ENCODE results near the gene HES4.

HES4 gene, protein sequence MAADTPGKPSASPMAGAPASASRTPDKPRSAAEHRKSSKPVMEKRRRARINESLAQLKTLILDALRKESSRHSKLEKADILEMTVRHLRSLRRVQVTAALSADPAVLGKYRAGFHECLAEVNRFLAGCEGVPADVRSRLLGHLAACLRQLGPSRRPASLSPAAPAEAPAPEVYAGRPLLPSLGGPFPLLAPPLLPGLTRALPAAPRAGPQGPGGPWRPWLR

DNA sequence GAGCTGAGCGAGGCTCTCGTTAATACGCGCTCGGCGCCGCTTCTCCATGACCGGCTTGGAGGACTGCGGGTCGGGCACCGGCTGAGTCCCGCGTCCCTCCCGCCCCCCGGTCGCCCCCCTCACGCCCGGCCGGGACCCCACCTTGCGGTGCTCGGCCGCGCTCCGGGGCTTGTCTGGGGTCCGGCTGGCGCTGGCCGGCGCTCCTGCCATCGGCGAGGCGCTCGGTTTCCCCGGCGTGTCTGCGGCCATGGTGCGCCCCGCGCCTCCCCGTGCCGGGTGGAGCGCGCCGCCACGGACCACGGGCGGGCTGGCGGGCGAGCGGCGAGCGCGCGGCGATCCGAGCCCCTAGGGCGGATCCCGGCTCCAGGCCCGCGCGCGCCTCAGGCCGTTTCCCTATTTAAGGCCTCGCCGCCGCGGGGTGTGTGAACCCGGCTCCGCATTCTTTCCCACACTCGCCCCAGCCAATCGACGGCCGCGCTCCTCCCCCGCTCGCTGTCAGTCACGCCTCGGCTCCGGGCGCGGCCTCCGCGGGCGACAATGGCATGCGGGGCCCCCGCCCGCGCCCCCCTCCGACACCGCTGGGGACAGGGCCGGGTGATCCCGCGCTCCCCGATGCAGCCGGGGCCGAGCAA is at the start of gene HES4:
TSS of gene HES4 (minus strand) at position 373 of the 632 bp plus-strand sequence. CDS start at position 249, 124 bp downstream.
- H3K27ac Mint-ChIP-seq = peak within 1 kb of the TSS; percentile 73
- DNase-seq (ENCODE audit: low spot score) = peak; percentile 70
- peaks cover 39% of the 10 kb centered on the region for H3K27me3 Mint-ChIP-seq (ENCODE audit: low read depth)
- H3K36me3 Mint-ChIP-seq (ENCODE audit: low read depth) = no peaks in the 10 kb centered on the region
- H3K9me3 Mint-ChIP-seq = no peaks in the 10 kb centered on the region
- H3K4me1 Mint-ChIP-seq (ENCODE audit: low read depth) = peaks cover 8% of the 10 kb centered on the region
- H3K4me3 Mint-ChIP-seq = peak within 1 kb of the TSS; percentile 68

DNA sequence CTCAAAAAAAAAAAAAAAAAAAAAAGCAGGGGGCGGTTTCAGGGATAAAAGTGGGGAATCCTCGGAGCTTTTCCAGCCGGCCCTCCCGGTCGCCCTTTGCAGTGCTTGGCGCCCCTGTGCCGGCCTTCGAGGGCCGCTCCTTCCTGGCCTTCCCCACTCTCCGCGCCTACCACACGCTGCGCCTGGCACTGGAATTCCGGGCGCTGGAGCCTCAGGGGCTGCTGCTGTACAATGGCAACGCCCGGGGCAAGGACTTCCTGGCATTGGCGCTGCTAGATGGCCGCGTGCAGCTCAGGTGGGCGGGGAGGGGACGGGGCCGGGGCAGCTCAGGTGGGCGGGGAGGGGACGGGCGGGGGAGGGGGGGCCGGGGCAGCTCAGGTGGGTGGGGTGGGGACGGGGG is 48.9 kb upstream of the HES4 start:
- no peak for DNase-seq (ENCODE audit: low spot score)
- no peak overlapping the region for H3K27ac Mint-ChIP-seq
- no peaks in the 10 kb centered on the region for H3K9me3 Mint-ChIP-seq
- H3K4me1 Mint-ChIP-seq (ENCODE audit: low read depth) = no peaks in the 10 kb centered on the region
- H3K27me3 Mint-ChIP-seq (ENCODE audit: low read depth) = no peaks in the 10 kb centered on the region
- no peaks in the 10 kb centered on the region for H3K36me3 Mint-ChIP-seq (ENCODE audit: low read depth)
- H3K4me3 Mint-ChIP-seq = no peak overlapping the region

DNA sequence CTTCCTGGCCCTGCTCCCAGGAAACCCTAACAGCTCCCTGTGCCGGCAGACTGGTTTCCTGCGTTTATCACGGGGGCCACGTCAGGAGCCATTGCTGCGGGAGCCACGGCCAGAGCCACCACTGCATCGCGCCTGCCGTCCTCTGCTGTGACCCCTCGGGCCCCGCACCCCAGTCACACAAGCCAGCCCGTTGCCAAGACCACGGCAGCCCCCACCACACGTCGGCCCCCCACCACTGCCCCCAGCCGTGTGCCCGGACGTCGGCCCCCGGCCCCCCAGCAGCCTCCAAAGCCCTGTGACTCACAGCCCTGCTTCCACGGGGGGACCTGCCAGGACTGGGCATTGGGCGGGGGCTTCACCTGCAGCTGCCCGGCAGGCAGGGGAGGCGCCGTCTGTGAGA is 48.1 kb upstream of the HES4 start:
- no peaks in the 10 kb centered on the region for H3K27me3 Mint-ChIP-seq (ENCODE audit: low read depth)
- no peak overlapping the region for H3K27ac Mint-ChIP-seq
- no peaks in the 10 kb centered on the region for H3K4me1 Mint-ChIP-seq (ENCODE audit: low read depth)
- H3K36me3 Mint-ChIP-seq (ENCODE audit: low read depth) = no peaks in the 10 kb centered on the region
- DNase-seq (ENCODE audit: low spot score) = no peak
- no peak overlapping the region for H3K4me3 Mint-ChIP-seq
- no peaks in the 10 kb centered on the region for H3K9me3 Mint-ChIP-seq

DNA sequence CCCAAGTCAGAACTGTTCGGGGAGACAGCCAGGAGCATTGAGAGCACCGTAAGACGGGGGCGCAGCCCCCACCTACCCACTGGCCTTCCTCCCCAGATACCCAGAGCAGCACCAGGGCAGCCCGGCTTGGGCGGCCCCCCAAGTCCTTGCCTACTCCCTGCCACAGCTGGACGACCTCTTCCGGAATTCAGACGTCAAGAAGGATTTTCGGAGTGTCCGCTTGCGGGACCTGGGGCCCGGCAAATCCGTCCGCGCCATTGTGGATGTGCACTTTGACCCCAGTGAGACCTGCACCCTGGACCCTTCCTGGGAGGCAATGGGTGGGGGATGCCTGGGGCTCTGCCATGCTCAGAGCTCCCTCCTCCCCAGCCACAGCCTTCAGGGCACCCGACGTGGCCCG is 47.5 kb upstream of the HES4 start:
- no peaks in the 10 kb centered on the region for H3K36me3 Mint-ChIP-seq (ENCODE audit: low read depth)
- no peaks in the 10 kb centered on the region for H3K9me3 Mint-ChIP-seq
- no peak overlapping the region for H3K27ac Mint-ChIP-seq
- no peaks in the 10 kb centered on the region for H3K4me1 Mint-ChIP-seq (ENCODE audit: low read depth)
- H3K27me3 Mint-ChIP-seq (ENCODE audit: low read depth) = no peaks in the 10 kb centered on the region
- no peak for DNase-seq (ENCODE audit: low spot score)
- no peak overlapping the region for H3K4me3 Mint-ChIP-seq

DNA sequence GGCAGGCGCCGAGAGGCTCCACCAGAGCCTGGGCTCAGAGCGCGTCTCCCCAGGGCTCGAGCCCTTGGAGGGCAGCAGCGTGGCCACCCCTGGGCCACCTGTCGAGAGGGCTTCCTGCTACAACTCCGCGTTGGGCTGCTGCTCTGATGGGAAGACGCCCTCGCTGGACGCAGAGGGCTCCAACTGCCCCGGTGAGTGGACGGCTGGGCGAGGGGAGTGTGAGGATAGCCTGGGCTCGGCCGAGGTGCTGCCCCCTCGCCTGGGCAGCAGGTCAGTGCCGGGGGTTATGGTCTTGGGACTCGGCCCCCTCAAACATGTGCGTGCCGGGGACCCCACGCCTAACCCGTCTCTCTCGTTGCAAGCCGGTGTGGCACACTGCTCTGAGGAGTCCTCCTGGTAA is 46.9 kb upstream of the HES4 start:
- Mint-ChIP-seq H3K27me3 (ENCODE audit: low read depth) (no peaks in the 10 kb centered on the region), H3K9me3 (no peaks in the 10 kb centered on the region), H3K4me3 (no peak overlapping the region), H3K27ac (no peak overlapping the region), H3K36me3 (ENCODE audit: low read depth) (no peaks in the 10 kb centered on the region), H3K4me1 (ENCODE audit: low read depth) (no peaks in the 10 kb centered on the region)
- DNase-seq (ENCODE audit: low spot score) = no peak

DNA sequence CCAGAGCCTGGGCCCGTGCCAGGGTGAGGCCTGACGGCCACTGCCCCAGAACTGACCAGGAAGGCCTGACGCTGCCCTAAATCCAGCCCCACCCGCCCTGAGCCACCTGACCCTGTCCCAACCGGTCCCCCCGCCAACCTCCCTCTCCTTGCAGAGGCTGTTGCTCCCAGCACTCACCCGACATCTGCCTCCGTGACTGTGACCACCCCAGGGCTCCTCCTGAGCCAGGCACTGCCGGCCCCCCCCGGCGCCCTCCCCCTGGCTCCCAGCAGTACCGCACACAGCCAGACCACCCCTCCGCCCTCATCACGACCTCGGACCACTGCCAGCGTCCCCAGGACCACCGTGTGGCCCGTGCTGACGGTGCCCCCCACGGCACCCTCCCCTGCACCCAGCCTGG is 46.3 kb upstream of the HES4 start:
- Mint-ChIP-seq H3K4me3 (no peak overlapping the region), H3K36me3 (ENCODE audit: low read depth) (no peaks in the 10 kb centered on the region), H3K9me3 (no peaks in the 10 kb centered on the region), H3K4me1 (ENCODE audit: low read depth) (no peaks in the 10 kb centered on the region), H3K27ac (no peak overlapping the region), H3K27me3 (ENCODE audit: low read depth) (no peaks in the 10 kb centered on the region)
- no peak for DNase-seq (ENCODE audit: low spot score)

DNA sequence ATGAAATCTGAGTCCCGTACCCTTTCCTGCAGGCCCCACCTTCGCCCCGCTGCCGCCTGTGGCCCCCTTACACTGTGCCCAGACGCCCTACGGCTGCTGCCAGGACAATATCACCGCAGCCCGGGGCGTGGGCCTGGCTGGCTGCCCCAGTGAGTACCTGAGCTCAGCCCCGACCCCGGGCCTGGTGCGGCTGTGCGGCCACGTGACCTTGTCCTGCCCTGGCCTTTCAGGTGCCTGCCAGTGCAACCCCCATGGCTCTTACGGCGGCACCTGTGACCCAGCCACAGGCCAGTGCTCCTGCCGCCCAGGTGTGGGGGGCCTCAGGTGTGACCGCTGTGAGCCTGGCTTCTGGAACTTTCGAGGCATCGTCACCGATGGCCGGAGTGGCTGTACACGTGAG is 45.2 kb upstream of the HES4 start:
- Mint-ChIP-seq H3K27ac (no peak overlapping the region), H3K4me3 (no peak overlapping the region), H3K9me3 (no peaks in the 10 kb centered on the region), H3K36me3 (ENCODE audit: low read depth) (no peaks in the 10 kb centered on the region), H3K27me3 (ENCODE audit: low read depth) (no peaks in the 10 kb centered on the region), H3K4me1 (ENCODE audit: low read depth) (no peaks in the 10 kb centered on the region)
- DNase-seq (ENCODE audit: low spot score) = no peak

DNA sequence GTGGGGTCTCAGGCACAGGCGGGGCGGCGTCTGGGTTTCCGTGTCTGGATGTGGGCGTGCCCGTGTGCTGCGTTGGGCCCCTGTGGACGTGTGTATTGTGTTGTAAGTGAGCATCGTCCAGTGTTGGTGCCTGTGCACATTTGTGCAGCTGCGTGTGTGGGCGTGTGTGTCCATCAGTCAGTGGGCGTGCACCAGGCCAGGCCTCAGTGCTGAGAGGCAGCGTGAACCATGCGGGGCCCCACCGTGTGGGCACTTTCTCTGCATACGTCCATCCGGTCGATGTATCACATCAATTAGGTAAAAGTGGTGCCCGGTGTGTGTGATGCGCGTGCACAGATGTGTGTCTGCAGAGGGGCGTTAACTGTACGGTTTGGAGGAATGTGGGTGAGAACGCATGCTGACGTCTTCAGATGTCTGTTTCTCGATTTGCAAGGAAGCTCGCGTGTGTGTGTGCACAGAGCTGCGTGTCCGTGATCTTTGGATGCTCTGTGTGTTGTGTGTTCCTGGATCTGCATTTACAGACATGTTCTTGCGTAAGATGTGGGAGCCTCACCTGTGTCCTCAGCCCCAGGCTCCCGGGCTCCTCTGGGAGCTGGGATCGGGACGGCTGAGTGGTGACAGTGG is 44.7 kb upstream of the HES4 start:
- Mint-ChIP-seq H3K27ac (no peak overlapping the region), H3K36me3 (ENCODE audit: low read depth) (no peaks in the 10 kb centered on the region), H3K27me3 (ENCODE audit: low read depth) (peaks cover 2% of the 10 kb centered on the region), H3K4me3 (no peak overlapping the region), H3K9me3 (no peaks in the 10 kb centered on the region), H3K4me1 (ENCODE audit: low read depth) (peaks cover 3% of the 10 kb centered on the region)
- DNase-seq (ENCODE audit: low spot score) = no peak

DNA sequence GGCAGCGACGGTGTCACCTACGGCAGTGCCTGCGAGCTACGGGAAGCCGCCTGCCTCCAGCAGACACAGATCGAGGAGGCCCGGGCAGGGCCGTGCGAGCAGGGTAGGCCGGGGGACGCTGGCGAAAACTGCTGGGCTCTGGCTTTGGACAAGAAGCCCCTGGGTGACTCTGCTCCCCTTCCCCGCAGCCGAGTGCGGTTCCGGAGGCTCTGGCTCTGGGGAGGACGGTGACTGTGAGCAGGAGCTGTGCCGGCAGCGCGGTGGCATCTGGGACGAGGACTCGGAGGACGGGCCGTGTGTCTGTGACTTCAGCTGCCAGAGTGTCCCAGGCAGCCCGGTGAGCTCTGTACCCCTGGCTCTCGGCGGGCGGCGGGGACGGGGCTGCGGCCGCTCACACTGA is 44.0 kb upstream of the HES4 start:
- Mint-ChIP-seq H3K4me3 (no peak overlapping the region), H3K4me1 (ENCODE audit: low read depth) (peaks cover 8% of the 10 kb centered on the region), H3K27ac (no peak overlapping the region), H3K36me3 (ENCODE audit: low read depth) (no peaks in the 10 kb centered on the region), H3K9me3 (no peaks in the 10 kb centered on the region), H3K27me3 (ENCODE audit: low read depth) (peaks cover 9% of the 10 kb centered on the region)
- no peak for DNase-seq (ENCODE audit: low spot score)

DNA sequence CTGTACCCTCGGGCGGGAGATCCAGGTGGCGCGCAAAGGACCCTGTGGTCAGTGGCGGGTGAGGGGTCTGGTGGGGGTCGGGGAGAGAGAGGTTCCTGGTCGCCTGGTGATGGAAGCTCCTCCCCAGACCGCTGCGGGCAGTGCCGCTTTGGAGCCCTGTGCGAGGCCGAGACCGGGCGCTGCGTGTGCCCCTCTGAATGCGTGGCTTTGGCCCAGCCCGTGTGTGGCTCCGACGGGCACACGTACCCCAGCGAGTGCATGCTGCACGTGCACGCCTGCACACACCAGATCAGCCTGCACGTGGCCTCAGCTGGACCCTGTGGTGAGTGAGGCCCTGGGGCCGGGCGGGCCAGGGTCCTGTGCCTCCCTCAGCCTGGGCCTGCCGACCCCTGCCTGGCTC is 43.5 kb upstream of the HES4 start:
- H3K4me3 Mint-ChIP-seq = no peak overlapping the region
- H3K9me3 Mint-ChIP-seq = no peaks in the 10 kb centered on the region
- H3K27ac Mint-ChIP-seq = no peak overlapping the region
- DNase-seq (ENCODE audit: low spot score) = no peak
- H3K27me3 Mint-ChIP-seq (ENCODE audit: low read depth) = peaks cover 14% of the 10 kb centered on the region
- no peaks in the 10 kb centered on the region for H3K36me3 Mint-ChIP-seq (ENCODE audit: low read depth)
- peaks cover 13% of the 10 kb centered on the region for H3K4me1 Mint-ChIP-seq (ENCODE audit: low read depth)

DNA sequence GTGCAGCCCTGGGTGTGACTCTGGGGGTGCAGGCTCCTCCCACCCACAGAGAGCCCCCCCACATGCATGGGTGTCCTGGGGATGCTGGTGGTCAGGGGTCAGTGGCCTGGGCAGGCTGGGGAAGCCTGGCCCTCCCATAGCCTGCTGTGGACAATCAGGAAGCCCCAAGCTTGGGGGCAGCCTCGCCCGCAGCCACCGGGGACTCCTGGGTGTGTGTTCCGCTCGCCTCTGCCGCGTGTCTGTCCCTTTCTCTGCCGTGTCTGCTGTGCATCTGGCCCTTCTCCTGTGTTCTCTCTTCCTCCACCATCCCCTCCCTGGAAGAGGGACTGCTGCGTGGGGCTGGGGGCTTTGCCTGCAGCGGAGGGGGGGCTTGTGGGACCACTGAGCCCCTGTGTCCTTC is 42.9 kb upstream of the HES4 start:
- Mint-ChIP-seq H3K27me3 (ENCODE audit: low read depth) (peaks cover 16% of the 10 kb centered on the region), H3K4me1 (ENCODE audit: low read depth) (peaks cover 14% of the 10 kb centered on the region), H3K4me3 (no peak overlapping the region), H3K36me3 (ENCODE audit: low read depth) (no peaks in the 10 kb centered on the region), H3K27ac (no peak overlapping the region), H3K9me3 (no peaks in the 10 kb centered on the region)
- DNase-seq (ENCODE audit: low spot score) = no peak

DNA sequence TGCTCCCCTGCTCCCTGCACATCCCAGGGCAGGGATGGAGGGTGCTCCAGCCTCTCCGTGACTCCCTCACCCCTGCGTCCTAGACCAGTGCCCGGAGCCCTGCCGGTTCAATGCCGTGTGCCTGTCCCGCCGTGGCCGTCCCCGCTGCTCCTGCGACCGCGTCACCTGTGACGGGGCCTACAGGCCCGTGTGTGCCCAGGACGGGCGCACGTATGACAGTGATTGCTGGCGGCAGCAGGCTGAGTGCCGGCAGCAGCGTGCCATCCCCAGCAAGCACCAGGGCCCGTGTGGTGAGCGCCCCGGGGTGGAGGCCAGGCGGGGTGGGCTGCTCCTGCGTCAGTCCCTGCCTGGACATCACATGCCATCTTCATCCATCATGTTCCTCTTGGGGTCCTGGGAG is 42.0 kb upstream of the HES4 start:
- H3K27ac Mint-ChIP-seq = no peak overlapping the region
- no peak overlapping the region for H3K4me3 Mint-ChIP-seq

DNA sequence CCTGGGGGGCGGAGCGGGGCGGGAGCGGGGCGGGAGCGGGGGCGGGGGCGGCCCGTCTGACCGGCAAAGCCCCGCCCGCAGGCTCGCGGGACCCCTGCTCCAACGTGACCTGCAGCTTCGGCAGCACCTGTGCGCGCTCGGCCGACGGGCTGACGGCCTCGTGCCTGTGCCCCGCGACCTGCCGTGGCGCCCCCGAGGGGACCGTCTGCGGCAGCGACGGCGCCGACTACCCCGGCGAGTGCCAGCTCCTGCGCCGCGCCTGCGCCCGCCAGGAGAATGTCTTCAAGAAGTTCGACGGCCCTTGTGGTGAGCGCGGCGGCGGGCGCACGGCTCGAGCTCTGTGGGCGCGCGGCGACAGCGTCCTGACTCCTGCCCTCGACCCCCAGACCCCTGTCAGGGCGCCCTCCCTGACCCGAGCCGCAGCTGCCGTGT is 41.2 kb upstream of the HES4 start:
- no peaks in the 10 kb centered on the region for H3K36me3 Mint-ChIP-seq (ENCODE audit: low read depth)
- H3K27me3 Mint-ChIP-seq (ENCODE audit: low read depth) = peaks cover 20% of the 10 kb centered on the region
- H3K27ac Mint-ChIP-seq = no peak overlapping the region
- DNase-seq (ENCODE audit: low spot score) = no peak
- peaks cover 14% of the 10 kb centered on the region for H3K4me1 Mint-ChIP-seq (ENCODE audit: low read depth)
- H3K4me3 Mint-ChIP-seq = no peak overlapping the region
- H3K9me3 Mint-ChIP-seq = no peaks in the 10 kb centered on the region

More for the DNA sequence above, 42.0 kb upstream of the HES4 start:
- Mint-ChIP-seq H3K36me3 (ENCODE audit: low read depth) (no peaks in the 10 kb centered on the region), H3K4me1 (ENCODE audit: low read depth) (peaks cover 14% of the 10 kb centered on the region), H3K9me3 (no peaks in the 10 kb centered on the region), H3K27me3 (ENCODE audit: low read depth) (peaks cover 18% of the 10 kb centered on the region)
- no peak for DNase-seq (ENCODE audit: low spot score)

DNA sequence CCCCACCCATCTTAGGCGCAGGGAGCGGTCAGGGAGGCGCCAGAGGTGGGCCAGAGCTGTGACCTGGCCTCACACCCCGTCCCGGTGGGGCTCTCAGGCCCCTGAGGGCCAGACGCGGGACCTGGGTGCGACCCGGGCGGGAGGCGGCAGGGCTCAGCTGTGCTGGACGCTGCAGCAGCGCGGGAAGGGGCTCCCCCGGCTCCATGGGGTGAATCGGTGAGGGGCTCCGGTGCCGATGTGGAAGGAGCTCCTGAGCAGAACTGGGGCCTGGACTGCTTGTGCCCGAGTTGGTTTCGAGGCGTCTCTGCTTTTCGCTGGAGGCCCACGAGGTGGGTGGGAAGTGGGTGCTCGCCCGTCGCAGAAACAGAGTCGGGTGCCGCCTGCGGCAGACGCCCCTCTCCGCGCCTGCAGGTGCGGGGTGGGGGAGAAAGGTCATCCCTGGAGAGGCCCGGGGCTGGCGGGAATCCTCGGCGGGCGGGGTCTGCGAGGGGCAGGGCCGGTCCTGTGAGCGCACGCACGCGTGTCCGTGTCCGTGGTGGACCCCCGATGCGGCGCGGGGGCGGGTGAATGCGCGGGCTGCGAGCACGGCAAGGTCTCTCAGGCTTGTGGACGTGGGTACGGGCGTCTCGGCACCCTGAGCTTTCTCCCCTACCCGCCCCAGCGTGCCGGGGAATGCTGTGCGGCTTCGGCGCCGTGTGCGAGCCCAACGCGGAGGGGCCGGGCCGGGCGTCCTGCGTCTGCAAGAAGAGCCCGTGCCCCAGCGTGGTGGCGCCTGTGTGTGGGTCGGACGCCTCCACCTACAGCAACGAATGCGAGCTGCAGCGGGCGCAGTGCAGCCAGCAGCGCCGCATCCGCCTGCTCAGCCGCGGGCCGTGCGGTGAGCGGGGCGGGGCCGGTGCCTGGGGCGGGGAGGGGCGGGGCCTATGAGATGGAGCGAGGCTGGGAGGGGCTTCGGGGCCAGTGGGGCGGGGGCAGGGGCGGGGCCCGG is 40.4 kb upstream of the HES4 start:
- Mint-ChIP-seq H3K9me3 (no peaks in the 10 kb centered on the region), H3K36me3 (ENCODE audit: low read depth) (no peaks in the 10 kb centered on the region), H3K4me1 (ENCODE audit: low read depth) (peaks cover 14% of the 10 kb centered on the region), H3K4me3 (peak overlapping the region; percentile 75), H3K27me3 (ENCODE audit: low read depth) (peaks cover 25% of the 10 kb centered on the region), H3K27ac (peak overlapping the region; percentile 72)
- peak; percentile 79 for DNase-seq (ENCODE audit: low spot score)

Measured in T-helper 2 cell treated with Interferon-gamma antibody and Interleukin-4, amounts not matched to agents 5 μg/mL and 100 μg/mL, for 36 hours (primary cell).